Erythroblast (primary cell): ENCODE measurements around the gene CDRT4.
A peak's percentile ranks its signal among the peaks of the same experiment; 100 is the strongest.

ENCODE experiments used
- DNase-seq, 2 experiments: peaks; one replicate each; lab custom pipeline; 2025; lab: John Stamatoyannopoulos, UW
- GATA1 ChIP-seq: IDR thresholded peaks from 2 replicates; pipeline ENCODE4 v1.6.1; 2011; ENCODE audit warnings: low read depth, mild to moderate bottlenecking, control low read depth, low read length, moderate library complexity
- POLR2A ChIP-seq: IDR thresholded peaks from 2 replicates; pipeline ENCODE4 v1.6.1; 2011; ENCODE audit warnings: mild to moderate bottlenecking, low read length

Gene CDRT4

GRCh38 chr17:15462976-15463772 lies 4.2 kb downstream of the CDRT4 start:
- TF ChIP-seq POLR2A (no peak), GATA1 (no peak)
- no peak for DNase-seq

- TF ChIP-seq POLR2A (no peak), GATA1 (no peak)
- no peak for DNase-seq
Observed at GRCh38 chr17:15457723-15458094, 9.7 kb downstream of the CDRT4 start.

GRCh38 chr17:15456972-15457722 lies 10.3 kb downstream of the CDRT4 start:
- no peak for DNase-seq
- no peak for TF ChIP-seq GATA1
- no peak for TF ChIP-seq POLR2A

GRCh38 chr17:15456496-15456895 lies 10.9 kb downstream of the CDRT4 start:
- TF ChIP-seq POLR2A (no peak), GATA1 (no peak)
- no peak for DNase-seq

- no peak for DNase-seq
- TF ChIP-seq POLR2A (no peak), GATA1 (no peak)
Observed at GRCh38 chr17:15454346-15454745, 13.1 kb downstream of the CDRT4 start.

GRCh38 chr17:15453782-15454181 lies 13.6 kb downstream of the CDRT4 start:
- DNase-seq, result no peak
- TF ChIP-seq GATA1 (no peak), POLR2A (no peak)

- TF ChIP-seq GATA1, result no peak
- no peak for TF ChIP-seq POLR2A
- DNase-seq, result no peak
Observed at GRCh38 chr17:15453246-15453645, 14.2 kb downstream of the CDRT4 start.

- DNase-seq, result no peak
- TF ChIP-seq GATA1, result no peak
- TF ChIP-seq POLR2A, result no peak
Observed at GRCh38 chr17:15452746-15453145, 14.7 kb downstream of the CDRT4 start.

GRCh38 chr17:15451680-15452079 lies 15.7 kb downstream of the CDRT4 start:
- TF ChIP-seq GATA1, result no peak
- TF ChIP-seq POLR2A, result no peak
- no peak for DNase-seq

- TF ChIP-seq GATA1, result no peak
- DNase-seq, result no peak
Observed at GRCh38 chr17:15448580-15448956, 18.9 kb downstream of the CDRT4 start.

GRCh38 chr17:15447928-15448579 lies 19.4 kb downstream of the CDRT4 start:
- DNase-seq, result no peak
- TF ChIP-seq POLR2A (no peak), GATA1 (no peak)

- peak; percentile 12 to 35 for DNase-seq
- no peak for TF ChIP-seq POLR2A
- no peak for TF ChIP-seq GATA1
Observed at GRCh38 chr17:15446036-15446435, 21.4 kb downstream of the CDRT4 start.

- TF ChIP-seq POLR2A, result no peak
- TF ChIP-seq GATA1, result no peak
Observed at GRCh38 chr17:15444805-15445204, 22.6 kb downstream of the CDRT4 start.

More at GRCh38 chr17:15444805-15445204, 22.6 kb downstream of the CDRT4 start:
- DNase-seq, result peak; percentile 10 to 30
